ENCODE measurements around the gene MIB2.

- TF ChIP-seq CTCF (IDR thresholded peaks at IDR 0.05): no peak
- TF ChIP-seq POLR2A (IDR thresholded peaks at IDR 0.05): no peak
- no peak for TF ChIP-seq EP300 (IDR thresholded peaks at IDR 0.05)
- no peak for TF ChIP-seq POLR2AphosphoS5 (IDR thresholded peaks at IDR 0.05)
These were observed 395 bp upstream of the MIB2 start for GRCh38 chr1:1614954-1615255.

Data from stomach (tissue), 4 donors.